Fibroblast of mammary gland (primary cell): Measurements from ENCODE around the gene NAGPA.

Experiments used
- DNase-seq: peaks from one replicate; pipeline ENCODE4 v3.0.0-alpha.2; 2010; ENCODE audit warnings: low read depth
- H3K4me3 ChIP-seq: 2 replicates; pipeline ENCODE4 v1.5.1; 2011; ENCODE audit warnings: low read depth, mild to moderate bottlenecking, low read length, moderate library complexity; ENCODE audit not compliant: control insufficient read depth
- TF ChIP-seq, protein P1 (sequence below): conservative IDR thresholded peaks from 2 replicates; pipeline ENCODE4 v1.5.1; 2011; ENCODE audit warnings: low read depth, low read length, inconsistent platforms; ENCODE audit not compliant: control insufficient read depth, insufficient read depth

The NAGPA gene

DNA sequence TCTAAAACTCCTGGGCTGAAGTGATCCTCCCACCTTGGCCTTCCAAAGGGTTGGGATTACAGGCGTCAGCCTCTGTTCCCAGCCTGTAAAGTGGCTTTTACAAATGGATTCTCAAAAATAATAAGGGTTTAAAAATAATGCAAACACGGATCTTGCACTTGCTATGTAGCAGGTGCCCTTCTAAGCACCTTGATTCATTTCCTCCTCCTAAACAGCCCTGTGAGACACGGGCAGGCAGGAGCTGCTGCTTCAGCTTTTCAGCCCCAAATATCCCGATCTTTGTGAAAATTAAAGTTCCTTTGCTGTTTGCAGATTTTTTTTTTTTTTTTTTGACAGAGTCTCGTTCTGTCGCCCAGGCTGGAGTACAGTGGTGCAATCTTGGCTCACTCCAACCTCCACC lies 31.7 kb downstream of the NAGPA start:
- no peak for DNase-seq
- no peak overlapping the region for H3K4me3 ChIP-seq
- TF ChIP-seq, protein P1, sequence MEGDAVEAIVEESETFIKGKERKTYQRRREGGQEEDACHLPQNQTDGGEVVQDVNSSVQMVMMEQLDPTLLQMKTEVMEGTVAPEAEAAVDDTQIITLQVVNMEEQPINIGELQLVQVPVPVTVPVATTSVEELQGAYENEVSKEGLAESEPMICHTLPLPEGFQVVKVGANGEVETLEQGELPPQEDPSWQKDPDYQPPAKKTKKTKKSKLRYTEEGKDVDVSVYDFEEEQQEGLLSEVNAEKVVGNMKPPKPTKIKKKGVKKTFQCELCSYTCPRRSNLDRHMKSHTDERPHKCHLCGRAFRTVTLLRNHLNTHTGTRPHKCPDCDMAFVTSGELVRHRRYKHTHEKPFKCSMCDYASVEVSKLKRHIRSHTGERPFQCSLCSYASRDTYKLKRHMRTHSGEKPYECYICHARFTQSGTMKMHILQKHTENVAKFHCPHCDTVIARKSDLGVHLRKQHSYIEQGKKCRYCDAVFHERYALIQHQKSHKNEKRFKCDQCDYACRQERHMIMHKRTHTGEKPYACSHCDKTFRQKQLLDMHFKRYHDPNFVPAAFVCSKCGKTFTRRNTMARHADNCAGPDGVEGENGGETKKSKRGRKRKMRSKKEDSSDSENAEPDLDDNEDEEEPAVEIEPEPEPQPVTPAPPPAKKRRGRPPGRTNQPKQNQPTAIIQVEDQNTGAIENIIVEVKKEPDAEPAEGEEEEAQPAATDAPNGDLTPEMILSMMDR = no peak

DNA sequence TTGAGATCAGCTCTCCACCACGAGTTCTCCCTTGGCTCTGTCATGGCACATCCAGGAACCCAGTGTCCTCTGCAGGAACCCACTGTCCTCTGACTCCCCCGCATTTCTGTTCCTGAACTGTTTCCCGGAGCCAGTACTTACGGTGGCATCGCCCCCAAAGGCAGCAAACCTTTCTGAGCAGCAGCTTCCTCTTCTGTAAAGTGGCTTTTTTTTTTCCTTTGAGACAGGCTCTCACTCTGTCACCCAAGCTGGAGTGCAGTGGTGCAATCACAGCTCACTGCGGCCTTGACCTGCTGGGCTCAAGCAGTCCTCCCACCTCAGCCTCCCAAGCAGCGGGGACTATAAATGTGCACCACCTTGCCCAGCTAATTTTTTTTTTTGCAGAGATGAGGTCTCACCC lies 32.2 kb downstream of the NAGPA start:
- TF ChIP-seq, protein P1 = no peak
- no peak for DNase-seq
- H3K4me3 ChIP-seq = no peak overlapping the region

DNA sequence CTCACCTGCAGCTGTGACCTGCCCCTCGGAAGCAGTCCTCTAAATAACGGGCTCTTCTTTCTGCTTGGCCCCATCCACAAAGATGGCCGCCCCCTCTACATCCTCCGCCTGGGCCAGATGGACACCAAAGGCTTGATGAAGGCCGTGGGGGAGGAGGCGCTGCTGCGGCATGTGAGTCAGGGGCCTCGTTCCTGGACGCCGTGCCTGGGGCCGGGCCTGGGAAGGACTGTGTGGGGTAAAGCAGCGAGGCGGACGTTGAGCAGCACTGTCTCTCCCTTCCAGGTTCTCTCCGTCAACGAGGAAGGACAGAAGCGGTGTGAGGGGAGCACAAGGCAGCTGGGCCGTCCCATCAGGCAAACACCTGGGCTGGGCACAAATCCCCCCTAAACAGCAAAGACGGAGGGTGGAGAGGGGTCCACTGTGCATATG lies 33.1 kb downstream of the NAGPA start:
- TF ChIP-seq, protein P1 = no peak
- no peak for DNase-seq
- H3K4me3 ChIP-seq = no peak overlapping the region

DNA sequence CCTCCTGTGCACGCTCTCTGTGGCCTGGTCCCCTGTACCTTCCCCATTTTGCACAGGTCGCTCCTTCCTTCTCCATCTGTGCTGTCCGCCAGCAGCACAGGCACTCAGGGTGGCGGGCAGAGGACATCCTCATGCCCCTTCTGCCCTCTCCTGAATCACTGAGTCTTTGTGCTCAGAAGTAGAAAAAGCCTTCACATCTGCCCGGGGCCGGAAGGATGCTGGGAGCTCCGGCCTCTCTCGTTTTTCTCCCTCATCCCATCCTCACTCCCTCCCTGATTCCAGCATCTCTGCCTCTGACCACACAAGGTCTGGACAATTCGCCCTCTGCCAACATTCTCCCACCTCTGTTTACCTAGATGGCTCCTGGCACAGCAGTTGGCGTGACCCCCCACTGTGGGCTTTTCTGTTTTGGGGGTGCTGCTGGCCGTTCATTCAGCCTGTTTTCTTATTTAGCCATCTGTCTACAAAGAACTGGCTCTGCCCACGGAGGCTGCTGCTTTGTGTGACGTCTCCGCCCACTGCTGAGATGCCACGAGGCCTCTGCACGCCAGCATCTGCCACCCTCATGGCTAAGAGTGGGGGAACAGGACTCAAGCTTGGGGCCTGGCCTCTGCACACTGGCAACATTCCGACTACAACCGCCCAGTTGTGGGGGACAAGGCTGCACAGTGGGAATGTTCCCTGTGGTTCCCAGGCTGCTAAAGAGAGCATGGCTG lies 38.9 kb downstream of the NAGPA start:
- DNase-seq = no peak
- H3K4me3 ChIP-seq = no peak overlapping the region
- TF ChIP-seq, protein P1 = no peak

DNA sequence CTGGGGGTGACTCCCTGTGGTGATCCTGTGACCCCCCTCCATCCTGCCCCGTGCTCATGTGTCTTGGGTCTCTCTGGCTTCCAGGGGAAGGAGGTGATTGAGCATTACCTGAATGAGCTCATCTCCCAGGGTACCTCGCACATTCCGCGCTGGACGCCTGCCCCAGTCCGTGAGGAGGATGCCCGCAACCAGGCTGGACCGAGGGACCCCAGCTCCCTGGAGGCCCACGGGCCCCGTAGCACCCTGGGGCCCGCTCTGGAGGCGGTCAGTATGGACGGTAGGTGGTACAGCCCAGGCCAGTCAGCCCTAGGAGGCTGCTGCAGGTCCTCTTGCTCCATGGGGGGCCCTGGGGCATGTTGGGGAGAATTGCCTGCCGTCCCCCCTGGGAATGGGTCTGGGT lies 42.0 kb downstream of the NAGPA start:
- TF ChIP-seq, protein P1 = no peak
- H3K4me3 ChIP-seq = no peak overlapping the region
- no peak for DNase-seq

DNA sequence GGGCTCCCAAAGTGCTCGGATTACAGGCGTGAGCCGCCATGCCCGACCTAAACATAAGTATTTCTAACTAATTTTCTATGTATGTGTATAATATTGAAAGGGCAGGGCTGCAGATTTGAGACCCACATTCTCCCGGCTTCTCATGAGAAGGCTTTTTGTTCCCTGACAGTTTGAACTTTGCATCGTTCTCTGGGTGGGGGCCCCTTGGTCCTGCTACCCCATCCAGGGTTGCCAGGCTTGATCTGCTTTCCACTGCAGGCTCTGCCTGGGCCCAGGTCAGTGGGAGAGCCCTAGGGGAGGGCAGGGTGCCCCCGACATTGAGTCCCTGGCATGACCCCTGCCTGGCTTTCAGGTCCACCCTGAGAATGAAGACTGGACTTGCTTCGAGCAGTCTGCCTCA lies 43.3 kb downstream of the NAGPA start:
- DNase-seq = no peak
- TF ChIP-seq, protein P1 = no peak
- H3K4me3 ChIP-seq = no peak overlapping the region
